ENCODE data around the gene WDR83. TPM values are rescaled to one million over a fixed set of nuclear protein-coding genes. Genes with fewer than 3 reads are reported as not detected.
"Not testable (repeated sequence)": the region's sequence is repeated elsewhere in the genome, so short reads cannot be mapped to it uniquely, and the experiment has no call there.

Gene WDR83
- total and polyA plus RNA-seq, 2 donors (not counting 3 experiments of a cell fraction or from before 2014, with no cell fraction given), result 10.5 to 11.8 TPM

DNA sequence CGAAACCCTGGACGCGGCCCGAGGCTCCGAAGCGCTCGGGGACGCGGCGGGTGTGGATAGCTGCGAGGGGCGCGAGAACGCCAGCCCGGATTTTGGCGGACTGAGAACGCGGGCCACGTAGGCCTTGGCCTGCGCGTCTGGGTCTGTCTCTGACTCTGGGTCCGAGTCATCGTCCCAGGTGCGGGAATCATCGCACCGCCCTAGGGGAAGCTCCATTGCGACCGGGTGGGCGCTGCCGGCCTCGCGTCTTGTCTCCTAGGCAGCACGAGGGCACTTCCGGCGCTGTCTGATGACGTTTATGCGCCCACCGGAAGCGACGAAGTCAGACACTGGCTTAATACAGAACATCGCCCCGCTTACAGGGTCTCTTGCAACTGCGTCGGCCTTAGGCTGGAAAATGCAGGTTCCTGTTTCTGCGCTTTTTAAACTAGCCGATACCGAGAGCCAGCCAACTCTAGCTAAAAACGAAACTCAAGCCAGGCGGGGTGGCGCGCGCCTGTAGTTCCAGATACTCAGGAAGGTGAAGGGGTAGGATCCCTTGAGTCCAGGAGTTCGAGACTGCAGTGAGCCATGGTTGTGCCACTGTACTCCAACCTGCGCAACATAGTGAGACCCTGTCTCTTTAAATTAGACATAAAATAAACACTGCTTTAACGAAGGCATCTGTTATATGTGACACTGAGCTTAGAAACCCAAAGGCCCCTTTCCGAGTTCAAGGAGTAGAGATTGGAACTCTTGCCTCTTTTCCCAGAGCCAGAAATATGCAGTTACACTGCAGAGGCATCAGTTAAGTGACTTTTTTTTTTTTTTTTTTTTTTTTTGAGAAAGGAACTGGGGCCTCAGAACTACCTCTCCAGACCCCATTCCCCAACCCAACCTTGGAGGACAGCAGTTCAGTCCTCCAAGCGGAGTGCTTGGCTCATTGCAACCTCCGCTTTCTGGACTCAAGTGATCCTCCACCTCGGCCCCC, 30.0 kb downstream of the WDR83 start, which contains the start of gene FBXW9:
Gene FBXW9, minus strand, starts transcription at position 266 of the 970 bp plus-strand sequence. Its CDS starts 50 bp downstream, at position 216.
- Histone ChIP-seq H3K4me3 (replicated peaks in 1 of 3; ENCODE audit: insufficient read depth in 1 of 3, low read depth in 1 of 3, low read length in 3 of 3) (peak within 1 kb of the TSS; percentile 8 to 56 (median 31)), H3K27ac (ENCODE audit: insufficient read depth, low read depth, low read length) (peak within 1 kb of the TSS; percentile 34), H3K27me3 (ENCODE audit: control insufficient read depth in 2 of 2, insufficient read depth in 2 of 2, low read length in 2 of 2) (no peaks in the 10 kb centered on the region), H4K20me1 (replicated peaks; ENCODE audit: control insufficient read depth, extremely low read depth, insufficient read depth, low read length) (no peaks in the 10 kb centered on the region), H3K9me3 (replicated peaks; ENCODE audit: control insufficient read depth, insufficient read depth, low read length) (no peaks in the 10 kb centered on the region), H3K4me2 (ENCODE audit: insufficient read depth, low read length) (peak within 1 kb of the TSS; percentile 64), H3K36me3 (ENCODE audit: control insufficient read depth in 2 of 2, extremely low read depth in 1 of 2, insufficient read depth in 2 of 2, low read length in 2 of 2) (peaks cover 3 to 19% of the 10 kb centered on the region in 2 experiments), H3K9me1 (replicated peaks; ENCODE audit: control insufficient read depth, extremely low read depth, insufficient read depth, low read length) (no peaks in the 10 kb centered on the region), H3K4me1 (ENCODE audit: control insufficient read depth, extremely low read depth, insufficient read depth, low read length) (peaks cover 15% of the 10 kb centered on the region), H3K9ac (replicated peaks; ENCODE audit: extremely low read depth, insufficient read depth, low read length) (peak within 1 kb of the TSS; percentile 47), H3K79me2 (ENCODE audit: control insufficient read depth, insufficient read depth, low read length) (no peaks in the 10 kb centered on the region), H2AFZ (ENCODE audit: low read depth, low read length) (peak within 1 kb of the TSS; percentile 58)
- TF ChIP-seq GATA2 (IDR thresholded peaks at IDR 0.05; ENCODE audit: insufficient read depth, insufficient read length, low read depth, low read length), result no peak
- TF ChIP-seq, protein P1, sequence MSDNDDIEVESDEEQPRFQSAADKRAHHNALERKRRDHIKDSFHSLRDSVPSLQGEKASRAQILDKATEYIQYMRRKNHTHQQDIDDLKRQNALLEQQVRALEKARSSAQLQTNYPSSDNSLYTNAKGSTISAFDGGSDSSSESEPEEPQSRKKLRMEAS (IDR thresholded peaks at IDR 0.05; ENCODE audit: insufficient read depth, insufficient read length), result peak; percentile 86
- TF ChIP-seq MYC (IDR thresholded peaks at IDR 0.05; ENCODE audit: low read depth, low read length), result peak; percentile 41
- TF ChIP-seq POLR2A (IDR thresholded peaks at IDR 0.05; ENCODE audit: low read depth, low read length), result peak; percentile 88
- TF ChIP-seq POLR2AphosphoS5 (IDR thresholded peaks at IDR 0.05; ENCODE audit: insufficient read depth, low read depth, low read length), result peak; percentile 96
- TF ChIP-seq JUN (IDR thresholded peaks at IDR 0.05; ENCODE audit: borderline replicate concordance, insufficient read depth, insufficient read length, low read depth), result no peak
- TF ChIP-seq, protein P2, sequence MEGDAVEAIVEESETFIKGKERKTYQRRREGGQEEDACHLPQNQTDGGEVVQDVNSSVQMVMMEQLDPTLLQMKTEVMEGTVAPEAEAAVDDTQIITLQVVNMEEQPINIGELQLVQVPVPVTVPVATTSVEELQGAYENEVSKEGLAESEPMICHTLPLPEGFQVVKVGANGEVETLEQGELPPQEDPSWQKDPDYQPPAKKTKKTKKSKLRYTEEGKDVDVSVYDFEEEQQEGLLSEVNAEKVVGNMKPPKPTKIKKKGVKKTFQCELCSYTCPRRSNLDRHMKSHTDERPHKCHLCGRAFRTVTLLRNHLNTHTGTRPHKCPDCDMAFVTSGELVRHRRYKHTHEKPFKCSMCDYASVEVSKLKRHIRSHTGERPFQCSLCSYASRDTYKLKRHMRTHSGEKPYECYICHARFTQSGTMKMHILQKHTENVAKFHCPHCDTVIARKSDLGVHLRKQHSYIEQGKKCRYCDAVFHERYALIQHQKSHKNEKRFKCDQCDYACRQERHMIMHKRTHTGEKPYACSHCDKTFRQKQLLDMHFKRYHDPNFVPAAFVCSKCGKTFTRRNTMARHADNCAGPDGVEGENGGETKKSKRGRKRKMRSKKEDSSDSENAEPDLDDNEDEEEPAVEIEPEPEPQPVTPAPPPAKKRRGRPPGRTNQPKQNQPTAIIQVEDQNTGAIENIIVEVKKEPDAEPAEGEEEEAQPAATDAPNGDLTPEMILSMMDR (IDR thresholded peaks at IDR 0.05; ENCODE audit: extremely low read depth in 1 of 2, insufficient read depth in 1 of 2, low read depth in 1 of 2, low read length in 2 of 2), result no peak
- no peak for TF ChIP-seq EZH2 (IDR thresholded peaks at IDR 0.05; ENCODE audit: borderline replicate concordance, low read depth, low read length, severe bottlenecking)
- TF ChIP-seq FOS (IDR thresholded peaks at IDR 0.05; ENCODE audit: borderline replicate concordance, insufficient read depth, low read length), result no peak
- intact Hi-C loops (cut with micrococcal nuclease) (loop anchor here (1.0 kb wide), 2 partner anchors 26 to 41 kb away; partner anchors contain the start of gene GET3), dilution Hi-C loops (cut with MboI; ENCODE audit: extremely low pct_ligation_motif_present, low sequenced_read_pairs) (no loop called here)
- TSS peak; percentile 97 for BruUV-seq (replicated peaks)
- peak; percentile 94 for FAIRE-seq
- POLR2A ChIA-PET, result no interaction called here
- CTCF ChIA-PET, result interaction anchor here (0.9 kb wide), 1 partner anchor 70 kb away, joined by 4 read pairs; no protein-coding TSS in a partner anchor
- DNase-seq (ENCODE audit: low read depth, low spot score), result peak; percentile 96

DNA sequence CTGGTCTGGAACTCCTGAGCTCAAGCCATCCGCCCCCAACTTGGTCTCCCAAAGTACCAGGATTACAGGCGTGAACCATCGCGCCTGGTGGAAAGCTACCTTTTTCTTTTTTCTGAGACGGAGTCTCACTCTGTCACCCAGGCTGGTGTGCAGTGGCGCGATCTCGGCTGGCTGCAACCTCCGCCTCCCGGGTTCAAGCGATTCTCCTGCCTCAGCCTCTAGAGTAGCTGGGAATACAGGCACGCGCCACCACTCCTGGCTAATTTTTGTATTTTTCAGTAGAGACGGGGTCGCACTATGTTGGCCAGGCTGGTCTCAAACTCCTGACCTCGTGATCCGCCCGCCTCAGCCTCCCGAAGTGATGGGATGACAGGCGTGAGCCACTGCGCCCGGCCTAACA, 30.8 kb downstream of the WDR83 start:
- H3K9ac ChIP-seq (replicated peaks; ENCODE audit: extremely low read depth, insufficient read depth, low read length); H2AFZ ChIP-seq (ENCODE audit: low read depth, low read length); H3K4me2 ChIP-seq (ENCODE audit: insufficient read depth, low read length); H4K20me1 ChIP-seq (replicated peaks; ENCODE audit: control insufficient read depth, extremely low read depth, insufficient read depth, low read length); H3K9me3 ChIP-seq (replicated peaks; ENCODE audit: control insufficient read depth, insufficient read depth, low read length); H3K79me2 ChIP-seq (ENCODE audit: control insufficient read depth, insufficient read depth, low read length); H3K27me3 ChIP-seq (ENCODE audit: control insufficient read depth in 2 of 2, insufficient read depth in 2 of 2, low read length in 2 of 2); DNase-seq (ENCODE audit: low read depth, low spot score); H3K4me3 ChIP-seq (replicated peaks in 1 of 3; ENCODE audit: insufficient read depth in 1 of 3, low read depth in 1 of 3, low read length in 3 of 3); POLR2A ChIA-PET; BruUV-seq (replicated peaks); H3K27ac ChIP-seq (ENCODE audit: insufficient read depth, low read depth, low read length); H3K9me1 ChIP-seq (replicated peaks; ENCODE audit: control insufficient read depth, extremely low read depth, insufficient read depth, low read length); dilution Hi-C loops (cut with MboI; ENCODE audit: extremely low pct_ligation_motif_present, low sequenced_read_pairs); intact Hi-C loops (cut with micrococcal nuclease): not testable (repeated sequence)
- FAIRE-seq, result peak; percentile 70
- peaks cover 15% of the 10 kb centered on the region for H3K4me1 ChIP-seq (ENCODE audit: control insufficient read depth, extremely low read depth, insufficient read depth, low read length)
- peaks cover 3 to 26% of the 10 kb centered on the region in 2 experiments for H3K36me3 ChIP-seq (ENCODE audit: control insufficient read depth in 2 of 2, extremely low read depth in 1 of 2, insufficient read depth in 2 of 2, low read length in 2 of 2)
- CTCF ChIA-PET, result interaction anchor here (0.9 kb wide), 1 partner anchor 69 kb away, joined by 4 read pairs; no protein-coding TSS in a partner anchor
